HL-60 (cell line): Measurements from ENCODE around the gene CYP2R1.

Source experiments
- POLR2AphosphoS5 ChIP-seq: IDR thresholded peaks from 2 replicates; pipeline ENCODE4 v1.6.1; 2012; ENCODE audit warnings: low read depth
- TF ChIP-seq, protein P1 (sequence below): IDR thresholded peaks from one replicate; pipeline ENCODE4 v1.5.1; 2011; ENCODE audit warnings: low read length, control low read depth, inconsistent platforms; ENCODE audit not compliant: insufficient read depth
- TF ChIP-seq, protein P2 (sequence below): IDR thresholded peaks from 2 replicates; pipeline ENCODE4 v1.6.1; 2012; ENCODE audit warnings: low read depth; ENCODE audit not compliant: insufficient replicate concordance

- TF ChIP-seq, protein P1, sequence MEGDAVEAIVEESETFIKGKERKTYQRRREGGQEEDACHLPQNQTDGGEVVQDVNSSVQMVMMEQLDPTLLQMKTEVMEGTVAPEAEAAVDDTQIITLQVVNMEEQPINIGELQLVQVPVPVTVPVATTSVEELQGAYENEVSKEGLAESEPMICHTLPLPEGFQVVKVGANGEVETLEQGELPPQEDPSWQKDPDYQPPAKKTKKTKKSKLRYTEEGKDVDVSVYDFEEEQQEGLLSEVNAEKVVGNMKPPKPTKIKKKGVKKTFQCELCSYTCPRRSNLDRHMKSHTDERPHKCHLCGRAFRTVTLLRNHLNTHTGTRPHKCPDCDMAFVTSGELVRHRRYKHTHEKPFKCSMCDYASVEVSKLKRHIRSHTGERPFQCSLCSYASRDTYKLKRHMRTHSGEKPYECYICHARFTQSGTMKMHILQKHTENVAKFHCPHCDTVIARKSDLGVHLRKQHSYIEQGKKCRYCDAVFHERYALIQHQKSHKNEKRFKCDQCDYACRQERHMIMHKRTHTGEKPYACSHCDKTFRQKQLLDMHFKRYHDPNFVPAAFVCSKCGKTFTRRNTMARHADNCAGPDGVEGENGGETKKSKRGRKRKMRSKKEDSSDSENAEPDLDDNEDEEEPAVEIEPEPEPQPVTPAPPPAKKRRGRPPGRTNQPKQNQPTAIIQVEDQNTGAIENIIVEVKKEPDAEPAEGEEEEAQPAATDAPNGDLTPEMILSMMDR, result no peak
- no peak for TF ChIP-seq POLR2AphosphoS5
- TF ChIP-seq, protein P2, sequence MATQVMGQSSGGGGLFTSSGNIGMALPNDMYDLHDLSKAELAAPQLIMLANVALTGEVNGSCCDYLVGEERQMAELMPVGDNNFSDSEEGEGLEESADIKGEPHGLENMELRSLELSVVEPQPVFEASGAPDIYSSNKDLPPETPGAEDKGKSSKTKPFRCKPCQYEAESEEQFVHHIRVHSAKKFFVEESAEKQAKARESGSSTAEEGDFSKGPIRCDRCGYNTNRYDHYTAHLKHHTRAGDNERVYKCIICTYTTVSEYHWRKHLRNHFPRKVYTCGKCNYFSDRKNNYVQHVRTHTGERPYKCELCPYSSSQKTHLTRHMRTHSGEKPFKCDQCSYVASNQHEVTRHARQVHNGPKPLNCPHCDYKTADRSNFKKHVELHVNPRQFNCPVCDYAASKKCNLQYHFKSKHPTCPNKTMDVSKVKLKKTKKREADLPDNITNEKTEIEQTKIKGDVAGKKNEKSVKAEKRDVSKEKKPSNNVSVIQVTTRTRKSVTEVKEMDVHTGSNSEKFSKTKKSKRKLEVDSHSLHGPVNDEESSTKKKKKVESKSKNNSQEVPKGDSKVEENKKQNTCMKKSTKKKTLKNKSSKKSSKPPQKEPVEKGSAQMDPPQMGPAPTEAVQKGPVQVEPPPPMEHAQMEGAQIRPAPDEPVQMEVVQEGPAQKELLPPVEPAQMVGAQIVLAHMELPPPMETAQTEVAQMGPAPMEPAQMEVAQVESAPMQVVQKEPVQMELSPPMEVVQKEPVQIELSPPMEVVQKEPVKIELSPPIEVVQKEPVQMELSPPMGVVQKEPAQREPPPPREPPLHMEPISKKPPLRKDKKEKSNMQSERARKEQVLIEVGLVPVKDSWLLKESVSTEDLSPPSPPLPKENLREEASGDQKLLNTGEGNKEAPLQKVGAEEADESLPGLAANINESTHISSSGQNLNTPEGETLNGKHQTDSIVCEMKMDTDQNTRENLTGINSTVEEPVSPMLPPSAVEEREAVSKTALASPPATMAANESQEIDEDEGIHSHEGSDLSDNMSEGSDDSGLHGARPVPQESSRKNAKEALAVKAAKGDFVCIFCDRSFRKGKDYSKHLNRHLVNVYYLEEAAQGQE, result no peak
These were observed 35.1 kb upstream of the CYP2R1 start for GRCh38 chr11:14927146-14927545.
